HepG2 (cell line): ENCODE data around the gene TMEM41B. TPM values are rescaled to one million over a fixed set of nuclear protein-coding genes. Genes with fewer than 3 reads are reported as not detected.

Source experiments
- ATAC-seq: fragments of 200-7000 bp; cut with Tn5 transposase; 3 replicates; pipeline ENCODE4 v1.9.1; 2020; ENCODE audit warnings: mild to moderate bottlenecking, moderate library complexity
- BruUV-seq: library from RNA; stranded (reverse); fragments of 400-500 nt; replicated peaks from 2 replicates; lab custom pipeline; 2021; lab: Mats Ljungman, UMichigan
- CTCF ChIA-PET: fragments of 300-600 bp; formaldehyde crosslinking; extraction: SDS; loops from one replicate; lab custom pipeline; 2021; ENCODE audit warnings: low total read pairs, inconsistent platforms, low intra/inter-chr PET ratio; lab: Yijun Ruan, JAX
- POLR2A ChIA-PET: fragments of 350-600 bp; sonication (Branson Sonifier 250); formaldehyde crosslinking; loops from one replicate; lab custom pipeline; 2020; ENCODE audit warnings: antibody characterized with exemption, inconsistent platforms; lab: Yijun Ruan, JAX
- DNase-seq: peaks from one replicate; pipeline ENCODE4 v3.0.0-alpha.2; 2015; ENCODE audit warnings: low spot score
- FAIRE-seq: peaks from 3 replicates; lab custom pipeline; 2011; peaks lifted over from hg19 to GRCh38; lab: Jason Lieb, UNC
- H2AFZ ChIP-seq: one replicate; pipeline ENCODE4 v1.6.1; 2011; ENCODE audit warnings: low read length, inconsistent platforms
- H3K27ac ChIP-seq: fragments of 300-600 bp; 3 replicates; pipeline ENCODE4 v1.8.0; 2011; ENCODE audit warnings: mixed run types, mild to moderate bottlenecking, mixed read lengths, low read length, inconsistent platforms; ENCODE audit not compliant: insufficient read depth; ENCODE audit errors: extremely low read length
- H3K27me3 ChIP-seq, 2 experiments: fragments of 200-600 bp in 1 of 2; 2 replicates in 1 of 2; 3 replicates in 1 of 2; pipeline versions ENCODE4 v1.6.0 to v1.8.0; 2011; ENCODE audit warnings: low read length in 2 of 2, mild to moderate bottlenecking in 2 of 2, moderate library complexity in 2 of 2, inconsistent platforms in 1 of 2; ENCODE audit not compliant: insufficient read depth in 2 of 2, control insufficient read depth in 1 of 2
- H3K36me3 ChIP-seq, 2 experiments: fragments of 200-600 bp in 1 of 2; replicated peaks in 1 of 2; 2 replicates in 1 of 2; 3 replicates in 1 of 2; pipeline versions ENCODE4 v1.5.1 to v1.8.0; 2011; ENCODE audit warnings: low read length in 2 of 2, inconsistent platforms in 1 of 2; ENCODE audit not compliant: insufficient read depth in 2 of 2, control insufficient read depth in 1 of 2
- H3K4me1 ChIP-seq: 2 replicates; pipeline ENCODE4 v1.5.1; 2012; ENCODE audit warnings: low read length, inconsistent platforms; ENCODE audit not compliant: insufficient read depth
- H3K4me2 ChIP-seq: 2 replicates; pipeline ENCODE4 v1.6.0; 2011; ENCODE audit warnings: low read depth, low read length, inconsistent platforms
- H3K4me3 ChIP-seq, 3 experiments: fragments of 200-600 bp in 1 of 3; sonication (generic), shearing (Covaris generic) in 1 of 3; replicated peaks in 1 of 3; 2 replicates each; pipeline ENCODE4 v1.5.1; 2011 to 2016; ENCODE audit warnings: low read length in 3 of 3, inconsistent platforms in 2 of 3, low read depth in 2 of 3, mild to moderate bottlenecking in 2 of 3, control low read depth in 1 of 3, mixed read lengths in 1 of 3; ENCODE audit not compliant: insufficient read depth in 1 of 3
- H3K79me2 ChIP-seq: one replicate; pipeline ENCODE4 v1.6.1; 2011; ENCODE audit warnings: low read length, inconsistent platforms; ENCODE audit not compliant: insufficient read depth
- H3K9ac ChIP-seq: 2 replicates; pipeline ENCODE4 v1.6.0; 2011; ENCODE audit warnings: mild to moderate bottlenecking, low read depth, low read length, inconsistent platforms; ENCODE audit not compliant: insufficient read depth
- H3K9me3 ChIP-seq: 2 replicates; pipeline ENCODE4 v1.5.1; 2012; ENCODE audit warnings: mild to moderate bottlenecking, low read length
- H4K20me1 ChIP-seq: 2 replicates; pipeline ENCODE4 v1.6.0; 2011; ENCODE audit warnings: inconsistent platforms, mild to moderate bottlenecking, low read length, moderate library complexity; ENCODE audit not compliant: insufficient read depth
- AFF4 ChIP-seq: sonication (generic); formaldehyde crosslinking; IDR thresholded peaks from 2 replicates; pipeline ENCODE4 v1.4.0; 2020; ENCODE audit warnings: missing genetic modification reagents
- HOXA3 ChIP-seq: sonication (generic); formaldehyde crosslinking; IDR thresholded peaks from 2 replicates; pipeline ENCODE4 v1.5.0; 2020; ENCODE audit warnings: missing genetic modification reagents
- IKZF5 ChIP-seq: IDR thresholded peaks from 2 replicates; pipeline ENCODE4 v1.6.1; 2018; ENCODE audit warnings: missing genetic modification reagents, mild to moderate bottlenecking, missing compliant biosample characterization
- IRX3 ChIP-seq: sonication (generic); formaldehyde crosslinking; IDR thresholded peaks from 2 replicates; pipeline ENCODE4 v1.8.1; 2023; ENCODE audit warnings: mild to moderate bottlenecking, low read depth, missing genetic modification reagents, borderline replicate concordance
- NR2F2 ChIP-seq: IDR thresholded peaks from 2 replicates; pipeline ENCODE4 v1.6.1; 2012; ENCODE audit warnings: low read depth, inconsistent platforms, borderline replicate concordance
- TBX2 ChIP-seq: sonication (generic); formaldehyde crosslinking; IDR thresholded peaks from 2 replicates; pipeline ENCODE4 v1.5.0; 2020; ENCODE audit warnings: missing genetic modification reagents, mild to moderate bottlenecking, borderline replicate concordance
- TIGD3 ChIP-seq: sonication (generic); formaldehyde crosslinking; IDR thresholded peaks from 2 replicates; pipeline ENCODE4 v1.5.1; 2020; ENCODE audit warnings: mild to moderate bottlenecking, missing genetic modification reagents, borderline replicate concordance
- ZBTB49 ChIP-seq: sonication (generic); formaldehyde crosslinking; IDR thresholded peaks from 2 replicates; pipeline ENCODE4 v1.4.0; 2020; ENCODE audit warnings: missing genetic modification reagents, borderline replicate concordance
- ZNF205 ChIP-seq: IDR thresholded peaks from 2 replicates; pipeline ENCODE4 v1.6.1; 2018; ENCODE audit warnings: missing biosample characterization, missing genetic modification reagents
- ZNF383 ChIP-seq: sonication (generic); formaldehyde crosslinking; IDR thresholded peaks from 2 replicates; pipeline ENCODE4 v1.4.0; 2020; ENCODE audit warnings: missing genetic modification reagents, mild to moderate bottlenecking, borderline replicate concordance
- ZNF747 ChIP-seq: sonication (generic); formaldehyde crosslinking; IDR thresholded peaks from 2 replicates; pipeline ENCODE4 v1.8.1; 2023; ENCODE audit warnings: missing genetic modification reagents, mild to moderate bottlenecking, borderline replicate concordance
- ZSCAN9 ChIP-seq: IDR thresholded peaks from 2 replicates; pipeline ENCODE4 v1.6.1; 2016; ENCODE audit warnings: borderline replicate concordance
- WGBS: methylation state at CpG from one replicate; pipeline ENCODE4 v1.1.6; 2017; ENCODE audit warnings: low lambda C conversion rate; 5-methylcytosine and 5-hydroxymethylcytosine counted together
- in situ Hi-C: cut with HindIII; loops from 2 replicates; pipeline ENCODE4 v1.10.0; 2017; ENCODE audit warnings: low pct_unique_long_range_greater_than_20kb; ENCODE audit not compliant: extremely low pct_ligation_motif_present
- intact Hi-C: fragments of 100-400 bp; cut with micrococcal nuclease; formaldehyde crosslinking; loops from one replicate; pipeline ENCODE4 v1.10.0; 2022; ENCODE audit not compliant: unreplicated experiment
- polyA plus RNA-seq, 8 experiments: library from polyadenylated mRNA; depleted of rRNA in 3 of 8; stranded (reverse) in 7 of 8; unstranded in 1 of 8; fragments of >200 nt; fragmentation: Illumina TruSeq in 4 of 8; extraction: Trizol in 4 of 8; gene quantifications; 2 replicates each; pipeline versions ENCODE4 v1.2.1 to v1.2.3, GENCODE V29; 2011 to 2016; ENCODE audit warnings: low read depth in 4 of 8, missing spikeins in 1 of 8, mixed read lengths in 1 of 8; ENCODE audit not compliant: insufficient read depth in 1 of 8
- total RNA-seq, 5 experiments: library from RNA; depleted of rRNA; stranded (reverse); fragments of >200 nt; fragmentation: Illumina TruSeq; extraction: Trizol; gene quantifications; 2 replicates each; pipeline ENCODE4 v1.2.3, GENCODE V29; 2016; ENCODE audit warnings: low read depth in 1 of 5

Gene TMEM41B
- total and polyA plus RNA-seq, 2 of the 13 experiments (the other 11 are each of a cell fraction or from before 2014, with no cell fraction given): 36.8 to 48.1 TPM

- no peak for TF ChIP-seq TIGD3 (CRISPR knock-in tag)
- no peak for TF ChIP-seq HOXA3 (CRISPR knock-in tag)
Measured at GRCh38 chr11:9316334-9316733, 1.9 kb upstream of the TMEM41B start (continued).

GRCh38 chr11:9315078-9315688, 790 bp upstream of the TMEM41B start:
- Histone ChIP-seq H3K36me3 (0 out of 5 replicates have a peak, but pooled peaks cover 0 to 3% of the 10 kb centered on the region in 2 experiments), H4K20me1 (peaks cover 12% of the 10 kb centered on the region), H3K27me3 (no peaks in the 10 kb centered on the region; a peak in 2 of 5 replicates), H3K79me2 (peaks cover 40% of the 10 kb centered on the region), H3K9ac (peak overlapping the region; percentile 98), H2AFZ (peak overlapping the region; percentile 88), H3K4me2 (peak overlapping the region; percentile 98), H3K4me3 (peak overlapping the region; percentile 67 to 89 (median 87)), H3K9me3 (no peaks in the 10 kb centered on the region), H3K4me1 (peaks cover 58% of the 10 kb centered on the region), H3K27ac (peak overlapping the region; percentile 98)
- CTCF ChIA-PET: no interaction called here
- 1% methylated on average over 16 of the region's 16 CpGs for WGBS
- POLR2A ChIA-PET: interaction anchor here (0.7 to 2.5 kb wide), 11 partner anchors 47 to 1011 kb away, joined by 3 to 16 read pairs (median 4); partner anchors contain the start of genes DENND5A, IPO7 and ZNF143
- DNase-seq (no peak), ATAC-seq (peak; percentile 9), FAIRE-seq (no peak)
- BruUV-seq: TSS peak; percentile 100
- in situ Hi-C loops (no loop called here), intact Hi-C loops (loop anchor here (5.0 kb wide), 1 partner anchor 47 kb away; no protein-coding TSS in a partner anchor)
- TF ChIP-seq NR2F2 (0 out of 2 replicates have a peak, but pooled peaks have one; percentile 41), AFF4 (peak; percentile 9; the same call in 1 of the 2 replicates), IKZF5 (CRISPR knock-in tag) (0 out of 2 replicates have a peak, but pooled peaks have one; percentile 3), ZNF383 (0 out of 2 replicates have a peak, but pooled peaks have one; percentile 4), TBX2 (CRISPR knock-in tag) (peak; percentile 12; the same call in 1 of the 2 replicates), IRX3 (peak; percentile 58; the same call in 1 of the 2 replicates), ZNF747 (0 out of 2 replicates have a peak, but pooled peaks have one; percentile 6), ZBTB49 (CRISPR knock-in tag) (no peak), ZNF205 (0 out of 2 replicates have a peak, but pooled peaks have one; percentile 20), ZSCAN9 (CRISPR knock-in tag) (0 out of 2 replicates have a peak, but pooled peaks have one; percentile 31)
